HG03575 (cell line): ENCODE measurements around the gene PSAP.

Experiments
- ATAC-seq: cut with Tn5 transposase; IDR thresholded peaks from one replicate; pipeline ENCODE4 v1.9.1; 2021; ENCODE audit not compliant: unreplicated experiment, insufficient number of reproducible peaks, low FRiP score; ENCODE audit errors: extremely low read depth

The PSAP gene

GRCh38 chr10:71848325-71849275 is 2.5 kb downstream of the PSAP start:
- ATAC-seq: no peak

GRCh38 chr10:71847418-71847817 is 3.6 kb downstream of the PSAP start:
- ATAC-seq: no peak

GRCh38 chr10:71846816-71847215 is 4.2 kb downstream of the PSAP start:
- ATAC-seq: no peak

DNA sequence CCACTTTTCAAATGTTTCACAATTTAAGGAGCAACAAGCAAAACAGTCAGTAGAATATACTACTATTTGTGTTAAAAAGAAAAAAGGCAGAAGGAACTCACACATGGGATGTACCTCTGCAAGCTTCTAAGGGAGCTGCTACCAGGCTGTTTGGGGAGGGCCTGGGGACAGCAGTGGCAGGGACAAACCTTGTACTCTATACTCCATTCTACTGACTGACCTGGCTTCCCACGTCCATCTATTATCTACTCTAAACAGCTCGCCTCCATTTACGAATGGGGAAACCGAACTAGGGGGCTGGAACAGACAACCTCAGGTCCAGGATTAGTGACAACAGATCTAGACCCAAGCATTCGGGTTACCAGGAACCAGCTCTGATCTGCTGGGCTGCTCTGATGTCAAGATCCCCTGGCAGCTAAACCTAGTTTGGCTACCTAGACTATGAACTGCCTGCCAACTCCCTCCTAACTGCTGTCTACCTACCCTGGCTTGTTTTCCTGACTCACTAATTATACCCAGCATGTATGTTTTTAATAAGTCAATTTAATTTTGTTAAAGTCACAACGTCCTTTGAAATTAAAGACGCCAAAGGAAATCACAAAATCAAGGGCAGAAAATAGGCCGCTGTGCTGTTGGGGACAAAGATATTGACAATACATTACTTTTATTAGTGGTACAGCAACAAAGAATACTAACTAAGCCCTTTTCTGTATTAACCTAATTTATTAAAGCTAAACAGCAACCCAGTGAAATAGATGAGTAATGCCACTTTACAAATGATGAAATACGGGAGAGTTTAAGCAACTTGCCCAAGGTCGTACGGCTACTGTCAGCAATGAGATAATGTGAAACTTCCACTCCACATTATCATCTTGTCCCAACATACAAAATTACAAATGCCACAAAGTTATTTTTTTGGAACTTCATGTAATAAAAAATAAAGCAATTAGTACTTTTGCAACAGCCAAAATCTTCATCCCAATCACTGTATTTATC is 5.3 kb downstream of the PSAP start:
- ATAC-seq: no peak

DNA sequence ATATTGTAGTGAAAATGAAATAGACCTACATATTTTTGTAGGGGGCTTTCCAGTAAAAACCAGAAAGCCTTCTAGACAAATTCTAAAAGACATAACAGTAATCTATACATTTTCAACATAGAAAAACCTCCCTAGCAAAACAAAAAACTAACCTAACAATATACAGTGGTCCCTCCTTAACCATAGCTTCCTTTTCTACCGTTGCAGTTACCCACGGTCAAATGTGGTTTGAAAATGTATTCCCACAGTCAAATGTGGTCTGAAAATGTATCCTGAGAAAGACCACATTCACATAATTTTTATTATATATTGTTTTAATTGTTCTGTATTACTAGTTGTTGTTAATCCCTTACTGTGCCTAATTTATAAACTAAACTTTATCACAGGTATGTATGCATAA is 6.4 kb downstream of the PSAP start:
- ATAC-seq: no peak

- ATAC-seq: no peak
These were observed 7.0 kb downstream of the PSAP start for GRCh38 chr10:71844084-71844483.

GRCh38 chr10:71842856-71843686 is 8.0 kb downstream of the PSAP start:
- no peak for ATAC-seq

DNA sequence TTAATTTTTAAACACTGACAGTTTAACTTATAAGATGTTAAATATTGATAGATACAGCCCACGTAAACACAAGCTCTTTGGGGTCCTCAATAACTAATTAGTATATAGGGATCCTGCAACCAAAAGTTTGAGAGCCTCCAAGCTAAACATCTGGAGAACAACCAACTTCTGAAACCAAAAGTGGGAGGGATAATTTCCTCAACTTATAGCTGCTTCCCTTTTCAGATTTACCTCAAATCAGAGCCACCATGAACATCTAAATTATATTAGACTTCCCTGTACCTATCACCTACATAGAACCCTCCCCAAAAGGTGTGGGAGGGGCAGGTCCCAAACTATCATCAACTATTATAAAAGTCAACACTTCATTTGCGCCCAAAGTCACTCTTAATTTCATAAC is 8.6 kb downstream of the PSAP start:
- ATAC-seq: no peak

GRCh38 chr10:71840958-71841335 is 10.1 kb downstream of the PSAP start:
- no peak for ATAC-seq

DNA sequence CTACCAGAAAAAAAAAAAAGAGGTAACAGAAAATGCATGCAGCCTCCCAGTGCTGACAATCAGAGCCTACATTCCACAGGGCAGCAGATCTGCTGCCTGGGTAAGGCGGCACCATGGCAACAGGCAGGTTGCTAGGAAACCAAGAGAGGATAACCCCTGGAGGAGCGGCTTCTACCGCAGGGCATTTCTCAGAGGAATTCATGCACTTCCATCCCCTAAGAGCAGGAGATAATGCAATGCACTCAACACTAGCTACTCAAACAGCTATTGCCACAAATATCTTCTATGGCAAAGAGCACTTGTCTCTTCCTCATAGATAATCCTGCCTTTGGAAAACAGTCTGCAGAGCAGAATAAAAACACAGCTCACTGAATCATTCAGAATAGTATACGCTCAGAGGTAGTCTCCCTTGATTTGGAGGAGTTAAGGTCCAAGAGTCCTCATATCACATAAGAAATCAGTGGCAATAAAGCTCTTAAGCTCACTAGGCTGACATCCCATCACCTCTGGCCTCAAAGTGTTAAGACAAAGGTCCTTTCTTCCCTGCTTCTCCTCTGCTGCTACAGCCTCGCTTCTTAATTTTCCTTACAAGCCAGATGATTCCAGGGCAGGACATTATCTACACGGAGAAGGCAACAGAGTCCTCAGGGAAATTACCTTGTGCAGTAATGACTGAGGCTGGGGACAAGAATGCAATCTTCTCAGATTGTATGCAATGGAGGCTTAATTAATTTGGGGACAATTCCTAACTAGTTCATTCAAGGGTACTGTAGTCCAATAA is 10.7 kb downstream of the PSAP start:
- ATAC-seq: no peak

GRCh38 chr10:71838264-71839211 is 12.5 kb downstream of the PSAP start:
- no peak for ATAC-seq

DNA sequence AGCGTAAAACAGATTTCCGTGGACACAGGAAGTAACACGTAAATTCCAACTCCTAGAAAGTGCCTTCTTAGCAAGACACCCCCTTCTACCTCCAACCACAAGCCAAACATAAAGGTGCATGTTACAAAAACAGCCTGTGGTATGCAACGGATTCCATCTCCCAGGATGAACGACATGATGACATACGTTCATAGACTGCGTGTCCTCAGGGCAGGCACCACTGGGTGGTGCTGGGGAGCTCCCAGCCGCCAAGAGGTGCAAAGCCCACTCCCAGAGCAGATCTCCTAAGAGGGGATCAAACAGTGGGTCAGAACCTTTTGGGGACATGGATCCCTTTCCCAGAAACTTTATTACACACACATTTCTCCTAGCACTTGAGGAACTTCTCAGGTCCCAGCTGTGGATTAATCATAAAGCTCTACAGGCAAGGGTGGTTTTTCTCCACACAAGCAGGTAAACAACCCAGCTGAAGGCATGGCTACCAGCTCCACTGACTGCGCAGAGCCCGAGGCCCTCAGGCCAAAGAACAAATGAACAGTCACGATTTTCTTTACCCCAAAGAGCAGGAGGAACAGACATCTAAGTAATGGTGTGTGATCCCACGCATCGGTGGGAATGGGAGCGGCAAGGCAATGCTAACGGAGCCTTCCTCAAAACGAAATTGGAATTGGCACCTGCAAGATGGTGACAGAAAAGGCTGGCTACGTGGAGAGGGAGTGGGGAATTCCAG is 13.8 kb downstream of the PSAP start:
- ATAC-seq: no peak

DNA sequence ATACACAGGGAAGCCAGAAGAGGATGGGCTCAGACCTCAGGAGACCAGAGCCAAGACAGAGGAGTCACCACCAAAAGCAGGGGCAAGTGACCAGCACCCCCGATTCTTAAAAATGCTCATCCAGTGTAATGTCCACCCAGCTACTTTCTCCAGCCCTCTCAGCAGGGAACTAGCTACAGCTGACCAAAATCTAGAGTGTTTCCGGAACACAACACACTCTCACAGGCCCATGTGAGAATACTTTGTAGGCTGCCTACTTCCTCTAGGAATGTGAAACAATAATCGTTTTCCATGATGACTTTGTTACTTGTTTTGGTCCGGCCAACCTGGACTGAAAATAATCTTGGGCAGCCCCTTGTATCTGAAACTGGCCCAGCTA is 14.5 kb downstream of the PSAP start:
- ATAC-seq: no peak

GRCh38 chr10:71835671-71836595 is 15.1 kb downstream of the PSAP start:
- peak; percentile 74 for ATAC-seq

- ATAC-seq: no peak
These were observed 16.7 kb downstream of the PSAP start for GRCh38 chr10:71834343-71834674.
